ENCODE measurements around the gene OR52M1. TPM values are rescaled to one million over a fixed set of nuclear protein-coding genes. Genes with fewer than 3 reads are reported as not detected.
"Not testable (repeated sequence)": the region's sequence is repeated elsewhere in the genome, so short reads cannot be mapped to it uniquely, and the experiment has no call there.

OR52M1 gene, protein sequence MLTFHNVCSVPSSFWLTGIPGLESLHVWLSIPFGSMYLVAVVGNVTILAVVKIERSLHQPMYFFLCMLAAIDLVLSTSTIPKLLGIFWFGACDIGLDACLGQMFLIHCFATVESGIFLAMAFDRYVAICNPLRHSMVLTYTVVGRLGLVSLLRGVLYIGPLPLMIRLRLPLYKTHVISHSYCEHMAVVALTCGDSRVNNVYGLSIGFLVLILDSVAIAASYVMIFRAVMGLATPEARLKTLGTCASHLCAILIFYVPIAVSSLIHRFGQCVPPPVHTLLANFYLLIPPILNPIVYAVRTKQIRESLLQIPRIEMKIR
- not detected for polyA plus RNA-seq (ENCODE audit: insufficient read length in 12 of 12)
- long read RNA-seq, donor 1, result 0 reads
- long read RNA-seq, donor 2, result 0 reads
- long read RNA-seq, donor 3, result 0 reads
- long read RNA-seq, donor 4, result 0 reads
- long read RNA-seq, donor 5, result 0 reads
- long read RNA-seq, donor 6, result 0 reads
- long read RNA-seq, donor 7, result 0 reads
- long read RNA-seq, donor 8, result 0 reads
- long read RNA-seq, donor 9, result 0 reads
- long read RNA-seq, donor 10, result 0 reads
- long read RNA-seq, donor 11, result 0 reads

GRCh38 chr11:4544891-4545290 is at the start of gene OR52M1:
OR52M1 (plus strand) TSS chr11:4545191; CDS start chr11:4545191, 0 bp downstream.
- no peak for DNase-seq

DNA sequence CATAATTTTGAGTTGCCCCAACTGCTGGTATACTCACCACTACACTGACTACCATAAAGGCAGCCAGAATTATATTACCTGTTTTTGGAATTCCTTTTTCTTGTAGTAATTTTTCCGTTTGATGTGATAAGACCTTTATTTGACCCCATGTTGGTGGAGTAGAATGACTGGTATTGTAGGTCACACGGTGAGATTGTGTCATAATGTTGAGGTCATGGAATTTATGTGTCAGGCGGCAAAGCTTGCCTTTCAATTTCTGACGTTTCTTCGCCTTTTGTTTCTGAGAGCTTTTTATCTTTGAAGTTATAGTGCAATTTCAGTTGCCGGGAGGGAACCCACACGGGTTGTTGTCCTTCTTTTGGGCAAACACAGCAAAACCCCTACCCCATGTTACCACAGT is 49.5 kb upstream of the OR52M1 start:
- DNase-seq, result no peak

DNA sequence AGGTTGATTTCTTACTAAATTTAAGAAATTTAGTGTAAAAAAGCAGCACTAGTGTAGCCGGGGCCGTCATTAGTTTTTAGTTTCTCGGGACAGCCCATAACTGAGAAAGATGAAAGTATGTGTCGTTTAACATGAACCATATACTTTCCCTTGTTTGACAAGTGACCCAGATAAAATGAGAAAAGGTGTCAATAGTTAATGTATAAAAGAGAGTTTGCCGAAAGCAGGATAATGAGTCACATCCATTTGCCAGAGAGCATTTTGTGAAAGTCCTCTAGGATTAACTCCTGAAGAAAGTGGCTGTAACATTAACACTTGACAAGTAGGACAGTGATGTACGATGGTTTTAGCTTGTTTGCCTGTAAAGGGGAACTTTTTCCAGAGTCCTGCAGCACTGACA is 49.0 kb upstream of the OR52M1 start:
- no peak for DNase-seq

DNA sequence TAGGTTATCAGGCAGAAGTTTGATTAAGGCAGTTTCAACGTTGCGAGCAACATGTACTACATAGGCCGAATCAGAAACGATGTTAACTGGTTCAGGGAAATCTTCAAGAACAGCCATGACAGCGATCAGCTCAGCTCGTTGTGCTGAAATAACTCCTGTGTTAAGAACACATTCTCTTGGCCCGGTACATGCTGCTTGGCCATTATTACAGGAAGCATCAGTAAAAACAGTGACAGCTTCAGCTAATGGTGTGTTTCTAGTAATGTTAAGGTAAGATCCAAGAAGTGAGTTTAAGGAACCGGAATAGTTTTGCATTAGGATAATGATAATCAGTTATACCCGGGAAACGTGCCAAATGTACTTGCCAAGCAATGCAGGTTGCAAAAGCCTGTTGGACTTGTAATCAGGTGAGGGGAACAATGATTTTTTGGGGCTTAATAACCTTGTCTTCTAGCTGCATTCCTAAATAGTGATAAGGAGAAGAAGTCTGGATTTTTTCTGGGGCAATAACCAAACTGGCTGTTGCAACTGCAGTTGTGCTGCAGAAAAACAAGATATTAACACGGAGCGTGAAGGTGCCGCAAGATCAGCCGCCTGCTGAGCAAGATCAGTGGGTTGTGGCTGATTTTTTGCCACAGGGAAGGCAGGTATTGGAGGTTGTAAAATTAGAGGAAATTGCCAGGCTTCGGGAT is 48.3 kb upstream of the OR52M1 start:
- DNase-seq, result no peak

- DNase-seq, result no peak
Measured at GRCh38 chr11:4508886-4509285, 36.1 kb upstream of the OR52M1 start.

GRCh38 chr11:4511282-4512245 is 33.4 kb upstream of the OR52M1 start:
- no peak for DNase-seq

DNA sequence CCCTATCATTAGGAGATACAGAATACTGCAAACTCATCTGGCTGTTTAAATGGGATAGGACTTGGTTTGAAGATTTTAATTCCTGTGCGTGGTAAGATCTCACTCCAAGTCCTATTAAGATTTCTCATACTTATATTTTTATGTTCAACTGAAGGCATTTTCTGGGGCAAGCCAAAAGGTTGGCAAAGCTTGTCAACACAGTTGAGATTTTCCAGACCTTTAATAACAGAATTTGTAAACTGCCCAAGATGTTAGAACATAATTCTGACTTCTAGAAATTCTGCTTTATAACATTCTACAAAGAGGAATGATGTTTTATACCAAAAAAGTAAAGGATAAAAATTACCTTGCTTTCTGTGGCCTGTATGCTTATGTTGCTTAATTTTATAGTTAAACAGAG is 30.8 kb upstream of the OR52M1 start:
- DNase-seq, result no peak

DNA sequence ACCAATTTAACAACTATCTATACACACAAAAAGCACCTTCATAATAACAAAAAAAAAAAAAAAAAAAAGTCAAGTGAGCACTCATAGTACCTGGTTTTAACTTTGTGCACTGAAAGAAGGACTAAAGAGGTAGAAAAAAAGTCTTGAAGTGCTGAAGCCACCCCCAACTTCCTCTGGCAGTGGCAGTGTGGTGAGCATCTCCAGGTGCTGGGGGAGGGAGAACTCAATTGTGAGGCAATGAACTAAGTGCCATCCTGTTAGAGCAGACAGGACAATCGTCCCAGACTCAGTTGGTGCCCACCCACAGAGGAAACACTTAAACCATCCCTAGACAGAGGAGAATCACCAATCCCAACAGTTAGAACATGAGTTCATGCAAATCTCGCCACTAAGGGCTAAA is 22.7 kb upstream of the OR52M1 start:
- no peak for DNase-seq

DNA sequence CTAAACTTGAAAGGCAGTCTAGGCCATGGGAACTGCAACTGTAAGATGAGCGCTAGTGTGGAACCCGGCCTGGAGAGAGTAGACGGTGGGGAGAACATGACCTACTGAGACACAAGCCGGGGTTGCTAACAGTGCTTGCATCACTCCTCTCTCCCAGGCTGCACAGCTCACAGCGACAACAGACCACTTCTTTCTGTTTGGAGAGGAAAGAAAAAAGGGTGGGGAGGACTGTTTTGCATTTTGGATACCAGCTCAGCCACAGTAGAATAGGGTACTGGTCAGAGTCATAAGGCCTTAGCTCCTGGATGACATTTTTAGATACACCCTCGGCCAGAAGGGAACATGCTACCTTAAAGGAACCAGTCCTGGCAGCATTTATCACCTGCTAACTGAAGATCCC is 22.2 kb upstream of the OR52M1 start:
- DNase-seq, result no peak

DNA sequence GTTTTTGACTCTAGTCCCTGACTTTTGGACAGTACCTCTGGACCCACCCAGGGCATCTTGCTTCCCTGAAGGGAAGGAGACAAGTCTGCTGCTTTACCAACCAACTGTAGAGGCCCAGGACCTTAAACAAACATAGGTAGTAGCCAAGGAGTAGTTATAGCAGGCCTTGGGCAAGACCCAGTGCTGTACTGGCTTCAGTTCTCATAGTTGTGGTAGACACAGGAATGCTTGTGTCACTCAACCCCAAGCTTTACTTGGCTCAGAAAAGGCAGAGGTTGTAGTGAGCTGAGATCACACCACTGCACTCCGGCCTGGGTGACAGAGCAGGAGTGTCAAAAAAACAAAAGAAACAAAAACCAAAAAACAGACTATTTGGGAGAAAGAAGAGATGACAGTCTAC is 21.3 kb upstream of the OR52M1 start:
- DNase-seq, result no peak

DNA sequence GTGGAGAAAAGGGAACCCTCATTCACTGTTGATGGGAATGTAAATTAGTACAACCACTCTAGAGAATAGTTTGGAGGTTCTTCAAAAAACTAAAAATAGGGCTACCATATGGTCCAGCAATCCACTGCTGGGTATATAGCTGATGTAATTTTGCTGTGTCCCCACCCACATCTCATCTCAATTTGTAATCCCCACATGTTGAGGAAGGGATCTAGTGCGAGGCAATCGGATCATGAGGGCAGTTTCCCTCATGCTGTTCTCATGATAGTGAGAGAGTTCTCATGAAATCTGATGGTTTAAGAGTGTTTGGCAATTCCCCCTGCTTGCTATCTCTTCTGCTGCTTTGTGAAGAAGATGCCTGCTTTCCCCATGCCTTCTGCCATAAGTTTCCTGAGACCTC is 17.1 kb upstream of the OR52M1 start:
- DNase-seq, result no peak

DNA sequence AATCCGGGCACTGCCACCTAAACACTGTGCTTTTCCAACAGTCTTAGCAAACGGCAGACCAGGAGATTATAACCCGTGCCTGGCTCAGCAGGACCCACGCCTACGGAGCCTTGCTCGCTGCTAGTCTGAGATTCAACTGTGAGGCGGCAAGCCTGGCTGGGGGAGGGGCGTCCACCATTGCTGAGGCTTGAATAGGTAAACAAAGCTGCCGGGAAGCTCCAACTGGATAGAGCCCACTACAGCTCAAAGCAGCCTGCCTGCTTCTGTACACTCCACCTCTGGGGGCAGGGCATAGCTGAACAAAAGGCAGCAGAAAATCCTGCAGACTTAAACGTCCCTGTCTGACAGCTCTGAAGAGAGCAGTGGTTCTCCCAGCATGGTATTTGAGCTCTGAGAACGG is 13.3 kb upstream of the OR52M1 start:
- not testable (repeated sequence) for DNase-seq

DNA sequence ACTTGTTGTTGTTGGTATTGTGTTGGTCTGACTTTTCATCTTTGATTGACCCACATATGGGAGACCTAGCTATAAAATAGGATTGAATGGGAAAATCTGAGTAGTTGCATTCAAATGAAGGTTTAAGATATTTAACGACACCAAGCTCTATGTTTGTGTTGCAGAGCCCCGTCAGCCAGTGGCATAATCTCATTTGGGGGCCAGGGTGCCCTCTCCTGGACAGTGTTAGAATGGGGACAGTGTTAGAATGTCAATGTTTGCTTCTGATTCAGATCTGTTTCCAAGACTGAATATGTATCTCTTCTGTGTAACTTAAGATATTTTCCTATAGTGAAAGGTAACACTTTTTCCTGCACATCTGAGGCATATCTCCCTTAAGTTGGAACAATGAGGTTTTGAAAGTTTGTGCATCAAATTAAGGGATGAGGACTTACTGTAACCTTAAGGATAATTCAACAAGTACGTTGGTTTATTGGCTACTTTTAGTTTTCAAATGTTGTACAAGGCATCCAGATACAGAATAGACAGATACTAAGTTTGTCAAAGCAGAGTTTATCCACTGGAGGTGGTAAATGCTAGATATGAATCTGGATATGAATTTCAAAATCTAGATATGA is 5.3 kb upstream of the OR52M1 start:
- DNase-seq, result no peak

DNA sequence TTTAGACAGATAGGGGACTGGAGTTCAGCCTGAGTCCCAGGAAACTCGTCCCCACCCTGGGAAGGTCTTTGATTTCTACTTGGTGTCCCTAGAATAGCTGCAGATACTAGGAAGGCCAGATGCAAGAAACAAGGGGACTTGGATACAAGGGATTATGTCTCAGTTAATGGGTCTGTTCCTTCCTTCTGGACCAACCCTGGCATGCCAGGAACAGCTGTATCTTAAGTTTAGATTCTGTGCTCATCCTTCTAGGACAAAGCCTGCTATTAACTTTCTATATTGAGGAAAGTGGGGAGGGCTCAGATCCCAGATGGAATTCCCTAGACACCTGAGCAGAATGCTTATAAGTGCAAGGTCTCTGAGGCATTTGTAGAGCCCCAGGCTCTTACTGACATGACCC is 3.9 kb upstream of the OR52M1 start:
- no peak for DNase-seq

- DNase-seq, result no peak
Measured at GRCh38 chr11:4543561-4543960, 1.4 kb upstream of the OR52M1 start.

GRCh38 chr11:4546878-4547277 is 1.9 kb downstream of the OR52M1 start:
- DNase-seq, result no peak

- no peak for DNase-seq
Measured at GRCh38 chr11:4547416-4547815, 2.4 kb downstream of the OR52M1 start.

DNA sequence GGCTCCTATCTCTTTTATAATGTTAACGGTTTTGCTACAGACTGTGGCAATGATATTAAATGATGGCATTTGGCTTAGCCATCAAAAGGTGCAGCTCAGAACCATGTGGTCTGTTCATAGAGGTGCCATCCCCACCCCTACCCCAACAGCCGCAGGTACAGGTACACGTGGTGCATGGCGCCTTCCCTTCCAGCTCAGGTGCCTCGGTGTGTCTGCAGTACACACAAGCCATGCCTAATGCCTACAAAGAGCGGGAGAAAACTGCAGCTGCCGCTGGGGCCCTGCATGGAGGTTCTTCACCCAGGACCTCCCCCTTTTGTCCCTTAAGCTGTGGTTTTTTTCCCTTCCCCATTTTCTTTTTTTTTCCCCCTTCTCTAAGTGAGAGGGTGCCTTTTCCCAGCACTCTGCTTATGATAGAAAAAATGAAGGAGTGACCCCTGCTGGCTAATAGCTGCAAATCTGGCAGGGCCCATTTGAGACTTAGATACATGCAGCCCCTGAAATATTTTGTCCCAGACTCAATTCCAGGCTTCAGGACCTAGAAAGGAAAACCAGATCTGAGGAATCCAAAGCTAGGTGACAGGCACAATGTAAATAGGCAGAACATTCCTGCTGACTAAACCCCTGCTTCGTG is 6.5 kb downstream of the OR52M1 start:
- no peak for DNase-seq

DNA sequence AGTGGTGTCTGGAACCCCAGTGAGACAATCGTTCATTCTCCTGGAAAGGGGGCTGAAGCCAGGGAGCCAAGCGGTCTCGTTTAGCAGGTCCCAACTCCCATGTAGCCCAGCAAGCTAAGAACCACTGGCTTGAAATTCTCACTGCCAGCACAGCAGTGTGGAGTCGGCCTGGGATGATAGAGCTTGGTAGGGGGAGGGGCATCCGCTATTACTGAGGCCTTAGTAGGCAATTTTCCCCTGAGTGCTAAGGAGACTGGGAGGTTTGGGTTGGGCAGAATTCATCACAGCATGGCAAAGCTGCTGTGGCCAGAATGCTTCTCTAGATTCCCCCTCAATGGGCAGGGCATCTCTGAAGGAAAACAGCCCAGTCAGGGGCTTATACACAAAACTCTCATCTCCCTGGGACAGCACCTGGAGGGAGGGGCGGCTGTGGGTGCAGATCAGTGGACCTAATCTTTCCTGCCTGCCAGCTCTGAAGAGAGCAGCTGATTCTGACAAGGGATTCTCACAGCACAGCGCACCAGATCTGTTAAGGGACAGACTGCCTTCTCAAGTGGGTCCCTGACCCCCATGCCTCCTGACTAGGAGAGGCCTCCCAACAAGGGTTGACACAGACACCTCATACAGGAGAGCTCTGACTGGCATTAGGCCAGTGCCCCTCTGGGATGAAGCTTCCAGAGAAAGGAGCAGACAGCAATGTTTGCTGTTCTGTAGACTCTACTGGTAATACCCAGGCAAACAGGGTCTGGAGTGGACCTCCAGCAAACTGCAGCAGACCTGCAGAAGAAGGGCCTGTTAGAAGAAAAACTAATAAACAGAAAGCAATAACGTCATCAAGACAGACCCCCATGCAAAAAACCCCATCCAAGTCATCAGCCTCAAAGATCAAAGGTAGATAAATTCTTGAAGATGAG is 14.8 kb downstream of the OR52M1 start:
- DNase-seq, result no peak

- DNase-seq, result no peak
Measured at GRCh38 chr11:4560467-4560866, 15.5 kb downstream of the OR52M1 start.

All from muscle of arm (tissue), 14 donors.